ENCODE data around the gene CIAPIN1. TPM values are rescaled to one million over a fixed set of nuclear protein-coding genes. Genes with fewer than 3 reads are reported as not detected.

CIAPIN1 gene
- total RNA-seq, 4 donors from 2014 or later, result 32.2 to 40.0 (median 35.7) TPM

DNA sequence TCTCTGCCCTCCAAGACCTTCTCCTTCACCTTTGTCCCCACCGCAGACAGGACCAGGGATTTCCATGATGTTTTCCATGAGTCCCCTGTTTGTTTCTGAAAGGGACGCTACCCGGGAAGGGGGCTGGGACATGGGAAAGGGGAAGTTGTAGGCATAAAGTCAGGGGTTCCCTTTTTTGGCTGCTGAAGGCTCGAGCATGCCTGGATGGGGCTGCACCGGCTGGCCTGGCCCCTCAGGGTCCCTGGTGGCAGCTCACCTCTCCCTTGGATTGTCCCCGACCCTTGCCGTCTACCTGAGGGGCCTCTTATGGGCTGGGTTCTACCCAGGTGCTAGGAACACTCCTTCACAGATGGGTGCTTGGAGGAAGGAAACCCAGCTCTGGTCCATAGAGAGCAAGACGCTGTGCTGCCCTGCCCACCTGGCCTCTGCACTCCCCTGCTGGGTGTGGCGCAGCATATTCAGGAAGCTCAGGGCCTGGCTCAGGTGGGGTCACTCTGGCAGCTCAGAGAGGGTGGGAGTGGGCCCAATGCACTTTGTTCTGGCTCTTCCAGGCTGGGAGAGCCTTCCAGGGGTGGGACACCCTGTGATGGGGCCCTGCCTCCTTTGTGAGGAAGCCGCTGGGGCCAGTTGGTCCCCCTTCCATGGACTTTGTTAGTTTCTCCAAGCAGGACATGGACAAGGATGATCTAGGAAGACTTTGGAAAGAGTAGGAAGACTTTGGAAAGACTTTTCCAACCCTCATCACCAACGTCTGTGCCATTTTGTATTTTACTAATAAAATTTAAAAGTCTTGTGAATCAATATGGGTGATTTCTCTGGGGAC, 62.7 kb downstream of the CIAPIN1 start:
- Histone ChIP-seq H3K36me3 (peaks cover 8% of the 10 kb centered on the region), H3K27me3 (no peaks in the 10 kb centered on the region), H3K4me1 (peaks cover 38% of the 10 kb centered on the region), H3K9me3 (no peaks in the 10 kb centered on the region), H3K27ac (no peak overlapping the region), H3K4me3 (no peak overlapping the region)
- DNase-seq (ENCODE audit: low spot score in 2 of 2), result no peak
- 52% methylated on average over 8 of the region's 11 CpGs for WGBS
- TF ChIP-seq POLR2A (IDR thresholded peaks at IDR 0.05), result no peak
- TF ChIP-seq CTCF (IDR thresholded peaks at IDR 0.05), result no peak
- no peak for TF ChIP-seq POLR2AphosphoS5 (IDR thresholded peaks at IDR 0.05)
- no peak for TF ChIP-seq EP300 (IDR thresholded peaks at IDR 0.05)

- no peak overlapping the region for H3K4me3 ChIP-seq
- H3K9me3 ChIP-seq, result no peaks in the 10 kb centered on the region
- H3K36me3 ChIP-seq, result peaks cover 8% of the 10 kb centered on the region
- no peak for DNase-seq (ENCODE audit: low spot score in 2 of 2)
- 44% methylated on average over 7 of the region's 8 CpGs for WGBS
- H3K27me3 ChIP-seq, result no peaks in the 10 kb centered on the region
- no peak overlapping the region for H3K27ac ChIP-seq
- H3K4me1 ChIP-seq, result peaks cover 37% of the 10 kb centered on the region
- TF ChIP-seq CTCF (IDR thresholded peaks at IDR 0.05), result no peak
- no peak for TF ChIP-seq EP300 (IDR thresholded peaks at IDR 0.05)
- TF ChIP-seq POLR2A (IDR thresholded peaks at IDR 0.05), result no peak
- TF ChIP-seq POLR2AphosphoS5 (IDR thresholded peaks at IDR 0.05), result no peak
Observed at GRCh38 chr16:57383276-57384247, 63.6 kb downstream of the CIAPIN1 start.

DNA sequence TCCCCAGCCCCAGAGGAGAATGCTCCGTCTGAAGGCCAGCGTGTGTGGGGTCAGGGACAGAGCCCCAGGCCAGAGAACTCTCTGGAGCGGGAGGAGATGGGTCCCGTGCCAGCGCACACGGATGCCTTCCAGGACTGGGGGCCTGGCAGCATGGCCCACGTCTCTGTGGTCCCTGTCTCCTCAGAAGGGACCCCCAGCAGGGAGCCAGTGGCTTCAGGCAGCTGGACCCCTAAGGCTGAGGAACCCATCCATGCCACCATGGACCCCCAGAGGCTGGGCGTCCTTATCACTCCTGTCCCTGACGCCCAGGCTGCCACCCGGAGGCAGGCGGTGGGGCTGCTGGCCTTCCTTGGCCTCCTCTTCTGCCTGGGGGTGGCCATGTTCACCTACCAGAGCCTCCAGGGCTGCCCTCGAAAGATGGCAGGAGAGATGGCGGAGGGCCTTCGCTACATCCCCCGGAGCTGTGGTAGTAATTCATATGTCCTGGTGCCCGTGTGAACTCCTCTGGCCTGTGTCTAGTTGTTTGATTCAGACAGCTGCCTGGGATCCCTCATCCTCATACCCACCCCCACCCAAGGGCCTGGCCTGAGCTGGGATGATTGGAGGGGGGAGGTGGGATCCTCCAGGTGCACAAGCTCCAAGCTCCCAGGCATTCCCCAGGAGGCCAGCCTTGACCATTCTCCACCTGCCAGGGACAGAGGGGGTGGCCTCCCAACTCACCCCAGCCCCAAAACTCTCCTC, 64.5 kb downstream of the CIAPIN1 start:
- no peak overlapping the region for H3K27ac ChIP-seq
- H3K4me3 ChIP-seq, result no peak overlapping the region
- 100% methylated on average over 1 of the region's 16 CpGs for WGBS
- peaks cover 8% of the 10 kb centered on the region for H3K36me3 ChIP-seq
- no peaks in the 10 kb centered on the region for H3K27me3 ChIP-seq
- DNase-seq (ENCODE audit: low spot score in 2 of 2), result no peak
- H3K4me1 ChIP-seq, result peaks cover 34% of the 10 kb centered on the region
- TF ChIP-seq CTCF (IDR thresholded peaks at IDR 0.05) (no peak), POLR2AphosphoS5 (IDR thresholded peaks at IDR 0.05) (no peak), EP300 (IDR thresholded peaks at IDR 0.05) (no peak), POLR2A (IDR thresholded peaks at IDR 0.05) (no peak)
- no peaks in the 10 kb centered on the region for H3K9me3 ChIP-seq

- H3K27ac ChIP-seq, result no peak overlapping the region
- WGBS, result 84% methylated on average over 10 of the region's 35 CpGs
- TF ChIP-seq POLR2AphosphoS5 (IDR thresholded peaks at IDR 0.05) (no peak), POLR2A (IDR thresholded peaks at IDR 0.05) (no peak), CTCF (IDR thresholded peaks at IDR 0.05) (no peak), EP300 (IDR thresholded peaks at IDR 0.05) (no peak)
Observed at GRCh38 chr16:57381791-57382534, 65.2 kb downstream of the CIAPIN1 start.

More at GRCh38 chr16:57381791-57382534, 65.2 kb downstream of the CIAPIN1 start:
- Histone ChIP-seq H3K4me3 (no peak overlapping the region), H3K4me1 (peaks cover 37% of the 10 kb centered on the region), H3K36me3 (peaks cover 8% of the 10 kb centered on the region), H3K27me3 (no peaks in the 10 kb centered on the region), H3K9me3 (no peaks in the 10 kb centered on the region)
- no peak for DNase-seq (ENCODE audit: low spot score in 2 of 2)

All from suprapubic skin (tissue), 4 donors.